Mammary epithelial cell (primary cell): Measurements from ENCODE around the gene AFAP1.

ENCODE experiments used
- CTCF ChIP-seq, 2 donors: IDR thresholded peaks in 1 of 2; conservative IDR thresholded peaks in 1 of 2; 2 replicates each; pipeline ENCODE4 v1.5.1; 2011 to 2012; ENCODE audit warnings: inconsistent platforms in 2 of 2, low read length in 2 of 2, mild to moderate bottlenecking in 2 of 2, control low read depth in 1 of 2, low read depth in 1 of 2; ENCODE audit not compliant: insufficient read depth in 1 of 2; ENCODE audit errors: extremely low read depth in 1 of 2
- EZH2 ChIP-seq: IDR thresholded peaks from 2 replicates; pipeline ENCODE4 v1.6.1; 2012; ENCODE audit warnings: low read length, inconsistent platforms, borderline replicate concordance

DNA sequence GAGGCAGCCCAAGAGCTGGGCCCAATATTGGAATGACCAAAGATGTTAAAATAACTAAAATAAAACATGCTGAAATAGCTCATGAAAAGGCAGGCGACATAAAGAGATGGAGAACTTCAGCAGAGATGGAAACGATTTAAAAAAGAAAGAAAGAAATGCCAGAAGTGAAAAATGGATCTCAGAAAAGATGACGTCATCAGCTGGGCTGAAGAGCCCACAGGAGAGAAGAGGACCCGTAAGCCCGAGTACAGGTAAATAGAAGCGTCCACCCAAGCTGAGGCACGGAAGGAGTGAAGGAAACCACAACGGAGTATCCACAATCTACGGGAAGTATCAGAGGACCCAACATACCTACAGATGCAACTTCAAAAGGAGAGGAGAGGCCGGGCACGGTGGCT lies 112.8 kb downstream of the AFAP1 start:
- TF ChIP-seq CTCF (conservative IDR thresholded peaks at IDR 0.05 in 1 of 2, IDR thresholded peaks at IDR 0.05 in 1 of 2; ENCODE audit: extremely low read depth in 1 of 2, insufficient read depth in 1 of 2, low read depth in 1 of 2, low read length in 2 of 2) (no peak), EZH2 (no peak)
